PC-3 (cell line): ENCODE data around the gene TEFM.

ENCODE experiments used
- EZH2 ChIP-seq: fragments of 300-600 bp; sonication (generic); IDR thresholded peaks from one replicate; pipeline ENCODE4 v1.6.1; 2017; ENCODE audit warnings: antibody characterized with exemption, mild to moderate bottlenecking, low read length; ENCODE audit not compliant: unreplicated experiment
- TF ChIP-seq, protein P1 (sequence below): fragments of 300-600 bp; sonication (generic); conservative IDR thresholded peaks from 2 replicates; pipeline ENCODE4 v1.5.1; 2017; ENCODE audit warnings: antibody characterized with exemption, low read depth, mild to moderate bottlenecking, low read length

DNA sequence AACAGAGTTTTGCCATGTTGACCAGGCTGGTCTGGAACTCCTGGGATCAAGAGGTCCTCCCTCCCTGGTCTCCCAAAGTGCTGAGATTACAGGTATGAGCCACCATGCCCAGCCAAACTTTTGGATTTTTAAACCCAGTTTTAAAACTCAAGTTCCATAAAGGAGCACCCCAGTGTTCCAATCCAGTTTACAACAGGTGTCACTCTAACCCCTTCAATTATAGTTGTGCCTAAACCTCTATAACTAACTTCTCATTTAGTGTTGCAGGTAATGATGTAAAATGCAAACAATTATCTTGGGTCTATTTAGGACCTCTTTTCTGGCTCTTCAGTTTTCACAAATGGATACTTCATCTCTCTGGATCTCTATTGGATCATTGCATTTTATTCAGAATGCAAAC, 7.9 kb upstream of the TEFM start:
- TF ChIP-seq, protein P1, sequence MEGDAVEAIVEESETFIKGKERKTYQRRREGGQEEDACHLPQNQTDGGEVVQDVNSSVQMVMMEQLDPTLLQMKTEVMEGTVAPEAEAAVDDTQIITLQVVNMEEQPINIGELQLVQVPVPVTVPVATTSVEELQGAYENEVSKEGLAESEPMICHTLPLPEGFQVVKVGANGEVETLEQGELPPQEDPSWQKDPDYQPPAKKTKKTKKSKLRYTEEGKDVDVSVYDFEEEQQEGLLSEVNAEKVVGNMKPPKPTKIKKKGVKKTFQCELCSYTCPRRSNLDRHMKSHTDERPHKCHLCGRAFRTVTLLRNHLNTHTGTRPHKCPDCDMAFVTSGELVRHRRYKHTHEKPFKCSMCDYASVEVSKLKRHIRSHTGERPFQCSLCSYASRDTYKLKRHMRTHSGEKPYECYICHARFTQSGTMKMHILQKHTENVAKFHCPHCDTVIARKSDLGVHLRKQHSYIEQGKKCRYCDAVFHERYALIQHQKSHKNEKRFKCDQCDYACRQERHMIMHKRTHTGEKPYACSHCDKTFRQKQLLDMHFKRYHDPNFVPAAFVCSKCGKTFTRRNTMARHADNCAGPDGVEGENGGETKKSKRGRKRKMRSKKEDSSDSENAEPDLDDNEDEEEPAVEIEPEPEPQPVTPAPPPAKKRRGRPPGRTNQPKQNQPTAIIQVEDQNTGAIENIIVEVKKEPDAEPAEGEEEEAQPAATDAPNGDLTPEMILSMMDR = no peak
- TF ChIP-seq EZH2 = no peak
